Activated naive CD4-positive, alpha-beta T cell treated with anti-CD3 and anti-CD28 coated beads, Interleukin-2, amount 10 ng/mL, durations not matched to agents 7 days and 5 days (primary cell): ENCODE results near the gene ZDHHC13.

ENCODE experiments used
- CTCF ChIA-PET: fragments of 350-600 bp; sonication (Branson Sonifier 250); formaldehyde crosslinking; loops from one replicate; lab custom pipeline; 2021; ENCODE audit warnings: antibody characterized with exemption; lab: Charles Lee
- DNase-seq: peaks from one replicate; pipeline ENCODE4 v3.0.0-alpha.2; 2020
- H3K27ac Mint-ChIP-seq: one replicate; pipeline ENCODE4 v1.8.0; 2021; ENCODE audit warnings: mild to moderate bottlenecking, moderate library complexity, mixed read lengths
- H3K27me3 Mint-ChIP-seq: one replicate; pipeline ENCODE4 v1.8.0; 2021; ENCODE audit warnings: mild to moderate bottlenecking, mixed read lengths
- H3K36me3 Mint-ChIP-seq: one replicate; pipeline ENCODE4 v1.8.0; 2021; ENCODE audit warnings: mixed read lengths
- H3K4me1 Mint-ChIP-seq: one replicate; pipeline ENCODE4 v1.8.0; 2021; ENCODE audit warnings: mixed read lengths
- H3K4me3 Mint-ChIP-seq: one replicate; pipeline ENCODE4 v1.8.0; 2021; ENCODE audit warnings: mild to moderate bottlenecking, moderate library complexity, mixed read lengths
- H3K9me3 Mint-ChIP-seq: one replicate; pipeline ENCODE4 v1.8.0; 2021; ENCODE audit warnings: mixed read lengths

The ZDHHC13 gene

GRCh38 chr11:19193916-19194315 lies 76.9 kb downstream of the ZDHHC13 start:
- DNase-seq = no peak
- Mint-ChIP-seq H3K27ac (no peak overlapping the region), H3K36me3 (no peaks in the 10 kb centered on the region), H3K27me3 (peaks cover 8% of the 10 kb centered on the region), H3K4me1 (no peaks in the 10 kb centered on the region), H3K9me3 (no peaks in the 10 kb centered on the region), H3K4me3 (no peak overlapping the region)
- CTCF ChIA-PET = no interaction called here

GRCh38 chr11:19194620-19195308 lies 77.8 kb downstream of the ZDHHC13 start:
- no peaks in the 10 kb centered on the region for H3K36me3 Mint-ChIP-seq
- no peak overlapping the region for H3K4me3 Mint-ChIP-seq
- no peaks in the 10 kb centered on the region for H3K9me3 Mint-ChIP-seq
- DNase-seq = no peak
- peaks cover 10% of the 10 kb centered on the region for H3K27me3 Mint-ChIP-seq
- H3K4me1 Mint-ChIP-seq = no peaks in the 10 kb centered on the region
- CTCF ChIA-PET = no interaction called here
- H3K27ac Mint-ChIP-seq = no peak overlapping the region

- no peaks in the 10 kb centered on the region for H3K9me3 Mint-ChIP-seq
- H3K4me1 Mint-ChIP-seq = no peaks in the 10 kb centered on the region
- H3K27me3 Mint-ChIP-seq = peaks cover 16% of the 10 kb centered on the region
- H3K36me3 Mint-ChIP-seq = no peaks in the 10 kb centered on the region
- no peak overlapping the region for H3K4me3 Mint-ChIP-seq
- DNase-seq = no peak
- H3K27ac Mint-ChIP-seq = no peak overlapping the region
- CTCF ChIA-PET = no interaction called here
Measured at GRCh38 chr11:19196432-19196831, 79.5 kb downstream of the ZDHHC13 start.

GRCh38 chr11:19199048-19199447 lies 82.1 kb downstream of the ZDHHC13 start:
- peaks cover 23% of the 10 kb centered on the region for H3K27me3 Mint-ChIP-seq
- no peaks in the 10 kb centered on the region for H3K9me3 Mint-ChIP-seq
- no peak for DNase-seq
- no peaks in the 10 kb centered on the region for H3K36me3 Mint-ChIP-seq
- no peak overlapping the region for H3K4me3 Mint-ChIP-seq
- CTCF ChIA-PET = interaction anchor here (0.7 to 1.1 kb wide), 2 partner anchors 52 to 128 kb away, joined by 3 to 4 read pairs; no protein-coding TSS in a partner anchor
- no peak overlapping the region for H3K27ac Mint-ChIP-seq
- no peaks in the 10 kb centered on the region for H3K4me1 Mint-ChIP-seq

- Mint-ChIP-seq H3K4me1 (no peaks in the 10 kb centered on the region), H3K36me3 (no peaks in the 10 kb centered on the region), H3K27me3 (peaks cover 23% of the 10 kb centered on the region), H3K4me3 (no peak overlapping the region), H3K9me3 (no peaks in the 10 kb centered on the region), H3K27ac (no peak overlapping the region)
- CTCF ChIA-PET = interaction anchor here (0.7 kb wide), 1 partner anchor 53 kb away, joined by 4 read pairs; no protein-coding TSS in a partner anchor
- no peak for DNase-seq
Measured at GRCh38 chr11:19199771-19200170, 82.8 kb downstream of the ZDHHC13 start.

GRCh38 chr11:19200410-19201201 lies 83.6 kb downstream of the ZDHHC13 start:
- H3K4me3 Mint-ChIP-seq = no peak overlapping the region
- DNase-seq = no peak
- CTCF ChIA-PET = no interaction called here
- H3K27me3 Mint-ChIP-seq = peaks cover 23% of the 10 kb centered on the region
- no peak overlapping the region for H3K27ac Mint-ChIP-seq
- no peaks in the 10 kb centered on the region for H3K4me1 Mint-ChIP-seq
- H3K9me3 Mint-ChIP-seq = no peaks in the 10 kb centered on the region
- no peaks in the 10 kb centered on the region for H3K36me3 Mint-ChIP-seq

- Mint-ChIP-seq H3K4me3 (no peak within 1 kb of the TSS), H3K36me3 (no peaks in the 10 kb centered on the region), H3K9me3 (no peaks in the 10 kb centered on the region), H3K4me1 (no peaks in the 10 kb centered on the region), H3K27ac (no peak within 1 kb of the TSS), H3K27me3 (peaks cover 28% of the 10 kb centered on the region)
- DNase-seq = no peak
- CTCF ChIA-PET = no interaction called here
Measured at GRCh38 chr11:19201737-19202605, 85.0 kb downstream of the ZDHHC13 start, which contains the start of gene CSRP3. Gene CSRP3, minus strand, starts transcription at chr11:19201983. Its CDS starts 9,535 bp downstream, at chr11:19192448.

GRCh38 chr11:19204836-19205235 lies 87.9 kb downstream of the ZDHHC13 start:
- Mint-ChIP-seq H3K4me1 (no peaks in the 10 kb centered on the region), H3K27me3 (peaks cover 29% of the 10 kb centered on the region), H3K36me3 (no peaks in the 10 kb centered on the region), H3K4me3 (no peak overlapping the region), H3K27ac (no peak overlapping the region), H3K9me3 (no peaks in the 10 kb centered on the region)
- no peak for DNase-seq
- CTCF ChIA-PET = no interaction called here

GRCh38 chr11:19208181-19208580 lies 91.2 kb downstream of the ZDHHC13 start:
- Mint-ChIP-seq H3K27ac (no peak overlapping the region), H3K4me1 (no peaks in the 10 kb centered on the region), H3K36me3 (no peaks in the 10 kb centered on the region), H3K27me3 (peaks cover 18% of the 10 kb centered on the region), H3K9me3 (no peaks in the 10 kb centered on the region), H3K4me3 (no peak overlapping the region)
- no peak for DNase-seq
- CTCF ChIA-PET = no interaction called here

- no peak for DNase-seq
- Mint-ChIP-seq H3K9me3 (no peaks in the 10 kb centered on the region), H3K4me1 (no peaks in the 10 kb centered on the region), H3K36me3 (no peaks in the 10 kb centered on the region), H3K27me3 (peaks cover 22% of the 10 kb centered on the region), H3K4me3 (no peak overlapping the region), H3K27ac (no peak overlapping the region)
- CTCF ChIA-PET = no interaction called here
Measured at GRCh38 chr11:19208959-19209546, 92.1 kb downstream of the ZDHHC13 start.

- Mint-ChIP-seq H3K9me3 (no peaks in the 10 kb centered on the region), H3K4me1 (no peaks in the 10 kb centered on the region), H3K36me3 (no peaks in the 10 kb centered on the region), H3K27ac (no peak overlapping the region), H3K4me3 (no peak overlapping the region), H3K27me3 (peaks cover 26% of the 10 kb centered on the region)
- no peak for DNase-seq
- CTCF ChIA-PET = interaction anchor here (0.6 to 0.7 kb wide), 2 partner anchors 101 to 110 kb away, joined by 3 to 7 read pairs; no protein-coding TSS in a partner anchor
Measured at GRCh38 chr11:19209617-19210370, 92.8 kb downstream of the ZDHHC13 start.

GRCh38 chr11:19216021-19216420 lies 99.1 kb downstream of the ZDHHC13 start:
- H3K27ac Mint-ChIP-seq = no peak overlapping the region
- no peak for DNase-seq
- H3K4me1 Mint-ChIP-seq = no peaks in the 10 kb centered on the region
- CTCF ChIA-PET = no interaction called here
- H3K9me3 Mint-ChIP-seq = no peaks in the 10 kb centered on the region
- peaks cover 21% of the 10 kb centered on the region for H3K27me3 Mint-ChIP-seq
- no peak overlapping the region for H3K4me3 Mint-ChIP-seq
- no peaks in the 10 kb centered on the region for H3K36me3 Mint-ChIP-seq

GRCh38 chr11:19216709-19217374 lies 99.9 kb downstream of the ZDHHC13 start:
- H3K9me3 Mint-ChIP-seq = no peaks in the 10 kb centered on the region
- H3K27ac Mint-ChIP-seq = no peak overlapping the region
- no peaks in the 10 kb centered on the region for H3K4me1 Mint-ChIP-seq
- H3K36me3 Mint-ChIP-seq = no peaks in the 10 kb centered on the region
- no peak overlapping the region for H3K4me3 Mint-ChIP-seq
- peaks cover 21% of the 10 kb centered on the region for H3K27me3 Mint-ChIP-seq
- no peak for DNase-seq
- CTCF ChIA-PET = interaction anchor here (1.1 to 1.3 kb wide), 2 partner anchors 41 to 140 kb away, joined by 3 read pairs; no protein-coding TSS in a partner anchor
